NCI-H774 (cell line): ENCODE measurements around the gene TAS2R8.
"Not testable (repeated sequence)": the region's sequence is repeated elsewhere in the genome, so short reads cannot be mapped to it uniquely, and the experiment has no call there.

Experiments
- DNase-seq: peaks from one replicate; lab custom pipeline; 2025; lab: John Stamatoyannopoulos, UW

TAS2R8 gene, protein sequence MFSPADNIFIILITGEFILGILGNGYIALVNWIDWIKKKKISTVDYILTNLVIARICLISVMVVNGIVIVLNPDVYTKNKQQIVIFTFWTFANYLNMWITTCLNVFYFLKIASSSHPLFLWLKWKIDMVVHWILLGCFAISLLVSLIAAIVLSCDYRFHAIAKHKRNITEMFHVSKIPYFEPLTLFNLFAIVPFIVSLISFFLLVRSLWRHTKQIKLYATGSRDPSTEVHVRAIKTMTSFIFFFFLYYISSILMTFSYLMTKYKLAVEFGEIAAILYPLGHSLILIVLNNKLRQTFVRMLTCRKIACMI

DNA sequence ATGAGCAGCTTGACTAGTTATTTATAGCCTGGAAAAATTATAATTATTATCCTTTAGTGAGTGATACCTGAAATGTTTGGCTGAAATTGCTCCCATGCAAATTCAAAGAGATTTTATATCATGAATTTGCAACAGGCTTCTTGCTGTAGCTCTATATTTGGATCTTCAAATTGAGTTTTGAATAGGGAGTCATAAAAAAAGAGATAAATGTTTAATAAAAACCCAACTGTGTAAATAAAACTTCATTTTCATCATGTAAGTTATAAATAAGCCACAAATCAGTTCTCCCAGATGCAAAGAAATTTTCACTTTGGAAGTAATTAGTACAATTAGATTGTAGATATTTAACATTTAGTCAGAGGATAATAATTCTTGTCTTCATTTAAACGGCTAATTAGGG, at the start of gene TAS2R8:
TSS of gene TAS2R8 (minus strand) at position 101 of the 400 bp plus-strand sequence. CDS start 306 bp downstream, outside the sequence.
- no peak for DNase-seq

DNA sequence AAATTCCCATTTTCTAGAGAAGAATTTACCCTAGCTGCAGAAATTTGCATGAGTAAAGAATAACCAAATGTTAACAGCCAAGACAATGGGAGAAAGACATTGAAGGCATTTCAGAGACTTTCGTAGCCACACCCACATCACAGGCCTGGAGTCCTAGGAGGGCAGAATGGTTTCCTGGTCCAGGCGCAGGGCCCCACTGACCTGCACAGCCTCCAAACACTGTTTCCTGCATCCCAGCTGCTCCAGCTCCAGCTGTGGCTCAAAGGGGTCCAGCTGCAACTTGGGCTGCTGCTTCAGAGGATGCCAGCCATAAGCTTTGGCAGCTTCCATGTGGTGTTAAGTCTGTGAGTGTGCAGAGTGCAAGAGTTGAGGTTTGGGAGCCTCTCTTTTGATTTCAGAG, 48.7 kb upstream of the TAS2R8 start:
- DNase-seq, result no peak

DNA sequence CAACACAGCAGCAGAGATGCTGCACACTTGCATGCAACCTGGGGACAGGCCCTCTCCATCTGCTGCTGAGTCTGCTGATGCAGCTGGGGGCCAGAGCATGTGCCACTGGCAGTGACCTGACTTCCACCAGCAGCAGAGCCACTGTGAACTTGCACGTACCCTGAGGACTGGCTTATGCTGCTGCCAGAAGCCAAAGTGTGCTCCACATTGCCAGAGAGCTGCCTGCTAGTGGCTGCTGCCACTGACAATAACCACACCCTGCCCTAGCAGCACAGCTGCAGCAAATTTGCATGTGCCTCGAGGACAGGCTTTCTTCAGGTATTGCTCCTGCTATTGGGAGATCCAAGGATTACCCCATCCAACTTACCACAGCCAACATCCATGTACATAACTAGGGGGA, 46.7 kb upstream of the TAS2R8 start:
- no peak for DNase-seq

DNA sequence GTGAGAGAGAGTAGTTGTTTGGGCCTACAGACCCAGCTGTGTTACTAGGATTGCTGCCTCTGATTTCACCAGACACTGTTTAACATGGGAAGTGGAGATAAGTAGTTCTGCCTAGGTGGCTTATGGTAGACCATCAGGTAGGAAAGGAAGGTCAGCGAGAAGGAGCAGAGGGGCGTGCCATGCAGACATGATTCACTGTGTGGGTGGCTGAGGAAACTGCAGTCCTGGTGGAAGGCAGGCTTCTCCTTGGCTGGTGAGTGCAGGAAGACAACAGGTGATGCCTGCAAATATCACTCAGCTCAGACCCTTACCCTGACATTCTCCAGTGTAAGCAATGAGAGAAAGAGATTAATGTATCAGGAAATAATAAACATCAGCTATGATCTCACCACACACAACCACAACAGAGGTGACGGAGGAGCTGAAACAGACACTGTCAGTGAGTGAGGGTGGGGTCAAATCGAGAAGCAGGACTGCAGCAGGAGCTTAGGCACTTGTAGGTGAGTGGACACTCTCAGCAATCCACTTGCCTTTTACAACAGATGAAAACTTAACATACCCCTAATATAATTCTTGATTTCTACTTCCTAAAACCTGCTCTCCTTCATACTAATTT, 44.3 kb upstream of the TAS2R8 start:
- no peak for DNase-seq

- no peak for DNase-seq
These were observed 42.4 kb upstream of the TAS2R8 start, which contains the start of gene PRR4 for GRCh38 chr12:10849425-10849878. Gene PRR4 (minus strand): TSS chr12:10849475. CDS start chr12:10849437, 38 bp downstream.

DNA sequence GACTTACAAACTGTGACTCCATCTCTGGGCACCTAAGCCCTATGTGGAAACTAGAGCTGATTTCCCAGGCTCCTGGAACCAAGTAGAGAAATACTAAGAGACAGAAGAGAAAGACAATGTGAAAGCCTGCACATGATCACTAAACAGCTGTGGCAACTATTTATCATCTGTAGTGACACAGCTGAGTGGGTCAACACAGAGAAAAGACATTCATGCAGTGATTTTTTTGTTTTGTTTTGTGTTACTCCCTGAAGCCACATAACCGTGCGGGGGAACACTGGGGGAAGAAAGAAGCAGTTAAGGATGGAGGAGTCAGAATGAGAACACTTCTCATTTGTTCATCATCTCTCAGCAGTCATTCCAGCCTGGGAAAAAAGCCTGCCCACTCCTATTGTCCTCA, 40.7 kb upstream of the TAS2R8 start:
- DNase-seq, result no peak

GRCh38 chr12:10842862-10843261, 35.8 kb upstream of the TAS2R8 start:
- DNase-seq, result no peak

DNA sequence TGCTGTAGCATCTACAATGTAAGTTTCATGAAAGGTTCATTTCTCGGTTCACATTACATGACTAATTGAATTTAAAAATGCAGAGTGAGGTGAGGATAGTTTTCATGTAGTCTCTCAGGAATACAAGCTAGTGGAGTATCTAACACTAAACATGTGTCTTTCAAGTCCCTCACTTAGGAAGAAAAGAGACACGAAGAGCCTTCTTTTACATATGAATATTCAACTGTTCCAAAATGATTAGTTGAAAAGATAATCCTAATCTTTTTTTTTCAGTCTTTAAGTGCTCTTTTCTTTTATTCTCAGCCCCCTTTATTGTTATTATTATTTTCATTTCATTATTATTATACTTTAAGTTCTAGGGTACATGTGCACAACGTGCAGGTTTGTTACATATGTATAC, 31.4 kb upstream of the TAS2R8 start:
- no peak for DNase-seq

GRCh38 chr12:10829994-10830393, 22.9 kb upstream of the TAS2R8 start:
- no peak for DNase-seq

DNA sequence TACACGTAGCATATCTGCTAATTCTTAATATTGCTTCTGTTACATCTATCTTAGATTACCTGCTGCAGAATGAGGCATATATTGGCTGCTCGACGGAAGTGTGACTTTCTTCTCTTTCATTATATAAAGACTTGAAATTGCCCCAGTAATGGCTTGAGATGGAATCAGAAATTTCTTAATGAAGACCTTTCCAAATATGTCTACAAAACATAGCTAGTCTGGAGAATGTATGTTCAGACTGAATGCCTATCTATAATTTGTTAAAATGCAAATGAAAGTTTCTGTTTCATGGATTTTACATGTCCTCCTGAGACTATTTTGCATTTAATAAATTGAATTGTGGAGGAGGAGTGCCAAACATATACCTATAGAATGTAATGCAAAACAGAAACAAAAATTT, 19.2 kb upstream of the TAS2R8 start, which contains the start of gene TAS2R10:
TSS of gene TAS2R10 (minus strand) at position 101 of the 400 bp plus-strand sequence. CDS start at position 12, 89 bp downstream.
- no peak for DNase-seq

DNA sequence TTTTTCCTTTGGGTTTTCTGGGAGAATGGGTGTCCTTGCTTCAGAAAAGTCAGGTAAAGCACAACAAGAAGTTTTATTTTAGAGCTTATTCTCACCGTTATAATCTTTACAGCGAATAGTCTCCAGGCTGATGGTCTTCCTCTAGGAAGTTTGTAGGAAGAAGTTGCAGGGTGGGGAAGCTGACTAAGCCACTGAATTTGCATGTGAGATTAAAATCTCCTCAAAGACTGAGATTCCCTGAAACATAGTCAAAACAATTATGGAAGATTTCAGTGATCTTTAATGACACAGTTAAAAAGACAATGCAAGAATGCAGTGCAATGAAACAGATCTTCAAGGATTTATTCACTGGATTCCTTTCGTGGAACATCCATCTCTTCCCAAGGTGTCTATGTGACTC, 17.9 kb upstream of the TAS2R8 start:
- DNase-seq, result no peak

- no peak for DNase-seq
These were observed 4.9 kb upstream of the TAS2R8 start for GRCh38 chr12:10811883-10812536.

- DNase-seq, result no peak
These were observed 3.0 kb upstream of the TAS2R8 start, which contains the start of gene TAS2R9 for GRCh38 chr12:10810068-10810467. Gene TAS2R9 (minus strand): TSS chr12:10810168. CDS start chr12:10810075, 93 bp downstream.

GRCh38 chr12:10802587-10802986, 4.5 kb downstream of the TAS2R8 start, which contains the start of gene TAS2R7:
Gene TAS2R7 (minus strand): TSS chr12:10802627. CDS start chr12:10802570, 57 bp downstream.
- no peak for DNase-seq

- DNase-seq, result no peak
These were observed 5.3 kb downstream of the TAS2R8 start for GRCh38 chr12:10801741-10802140.

DNA sequence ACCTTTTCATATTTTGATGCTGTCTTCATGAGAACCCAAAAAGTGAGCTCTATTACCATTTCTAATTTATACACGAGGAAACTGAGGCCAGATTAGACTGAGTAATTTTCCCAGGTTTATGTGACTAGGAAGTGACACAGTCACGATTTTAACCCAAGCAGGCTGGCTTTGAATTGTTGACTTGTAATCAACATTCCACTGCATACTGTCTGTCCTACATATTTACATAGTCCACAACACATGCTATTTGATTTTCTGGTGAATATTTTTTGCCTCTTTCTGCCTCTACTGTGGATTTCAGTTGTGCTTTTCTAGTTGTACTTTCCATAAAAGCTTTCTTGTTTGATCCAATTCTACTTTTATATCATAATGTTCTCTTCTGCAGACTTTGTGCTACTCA, 12.9 kb downstream of the TAS2R8 start:
- no peak for DNase-seq

DNA sequence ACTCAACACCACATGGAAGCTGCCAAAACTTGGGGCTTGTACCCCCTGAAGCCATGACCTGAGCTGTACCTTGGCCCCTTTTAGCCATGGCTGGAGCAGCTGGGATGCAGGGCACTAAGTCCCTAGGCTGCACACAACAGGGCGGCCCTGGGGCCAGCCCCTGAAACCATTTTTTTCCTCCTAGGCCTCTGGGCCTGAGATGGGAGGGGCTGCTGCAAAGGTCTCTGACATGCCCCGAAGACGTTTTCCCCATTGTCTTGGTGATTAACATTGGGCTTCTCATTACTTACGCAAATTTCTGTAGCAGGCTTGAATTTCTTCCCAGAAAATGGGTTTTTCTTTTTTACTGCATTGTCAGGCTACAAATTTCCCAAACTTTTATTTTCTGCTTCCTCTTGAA, 15.3 kb downstream of the TAS2R8 start:
- not testable (repeated sequence) for DNase-seq

DNA sequence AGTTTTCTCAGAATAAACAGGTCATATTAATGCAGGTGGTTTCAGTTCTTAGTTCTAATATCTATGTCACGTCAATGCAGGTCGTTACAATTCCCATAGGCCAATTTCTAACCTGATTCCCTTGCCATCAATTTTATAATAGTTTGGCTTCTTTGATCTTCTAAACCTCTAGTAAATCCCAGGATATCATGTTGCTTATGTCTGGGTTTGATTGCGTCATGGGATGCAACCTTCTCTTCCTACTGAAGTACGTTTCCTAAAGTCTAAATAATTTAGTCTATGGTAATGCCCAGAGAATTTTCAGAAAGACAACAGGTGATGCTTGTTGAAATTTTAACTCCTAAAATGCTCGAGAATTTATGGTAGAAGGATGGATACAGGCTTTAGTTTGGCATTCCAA, 23.8 kb downstream of the TAS2R8 start:
- no peak for DNase-seq

- DNase-seq, result no peak
These were observed 28.0 kb downstream of the TAS2R8 start for GRCh38 chr12:10779103-10779502.

DNA sequence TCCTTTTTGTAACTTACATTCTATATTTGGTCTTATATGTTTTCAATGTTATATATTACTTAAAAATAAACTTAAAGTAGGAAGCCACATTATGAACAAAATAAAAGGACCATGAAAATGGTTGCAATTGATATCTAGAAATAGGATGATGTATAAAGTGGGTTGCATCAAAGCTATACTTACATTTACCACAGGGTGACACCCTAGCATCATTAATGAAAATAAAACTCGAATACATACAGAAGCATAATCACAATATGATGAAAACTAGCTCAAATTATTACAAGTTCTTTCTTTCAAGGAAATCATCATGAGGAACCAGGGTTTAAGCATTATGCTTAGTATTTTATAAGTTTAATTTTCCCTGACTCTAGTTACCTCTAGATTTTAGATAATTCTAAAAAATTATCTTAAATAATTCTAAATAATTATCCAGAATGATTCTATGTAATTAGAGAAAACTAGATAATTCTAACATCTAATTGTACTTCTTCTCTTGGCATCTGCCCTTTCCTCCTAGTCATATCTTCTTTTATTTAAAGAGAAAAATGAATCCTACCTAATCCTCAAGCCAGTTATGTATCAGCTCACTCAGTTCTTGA, 35.9 kb downstream of the TAS2R8 start:
- DNase-seq, result no peak

DNA sequence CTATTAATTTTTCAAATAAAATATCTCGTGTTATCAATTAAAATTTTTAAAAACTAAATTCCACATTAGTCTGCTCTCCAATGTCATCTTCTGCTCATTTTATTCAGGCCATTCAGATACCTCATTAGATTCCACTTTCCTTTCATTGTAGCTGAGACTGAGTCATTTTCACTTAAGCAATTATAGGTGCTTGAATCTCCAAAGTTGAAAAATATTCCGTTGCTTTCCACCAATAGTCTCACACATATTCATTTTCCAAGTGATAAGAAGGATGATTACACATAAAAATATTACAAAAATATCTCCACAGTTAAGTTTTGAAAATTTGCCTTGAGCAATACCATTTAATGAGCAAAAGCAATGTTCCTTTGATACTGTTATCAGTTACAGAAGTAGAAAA, 47.4 kb downstream of the TAS2R8 start:
- no peak for DNase-seq

GRCh38 chr12:10756194-10756593, 50.9 kb downstream of the TAS2R8 start:
- DNase-seq, result no peak
